Neural progenitor cell (in vitro differentiated cells): ENCODE data around the gene SEMA4D. TPM values are rescaled to one million over a fixed set of nuclear protein-coding genes. Genes with fewer than 3 reads are reported as not detected.

ENCODE experiments used
- DNase-seq: peaks from one replicate; pipeline ENCODE4 v3.0.0-alpha.2; 2016; ENCODE audit warnings: low spot score
- H2AFZ ChIP-seq: fragments of 200-600 bp; sonication (generic); replicated peaks from 2 replicates; pipeline ENCODE4 v1.6.1; 2016; ENCODE audit warnings: antibody characterized with exemption
- H3F3A ChIP-seq: fragments of 200-600 bp; sonication (generic); 2 replicates; pipeline ENCODE4 v1.6.1; 2016; ENCODE audit warnings: antibody characterized with exemption, low read depth
- H3K27ac ChIP-seq: fragments of 200-600 bp; sonication (generic); 2 replicates; pipeline ENCODE4 v1.5.1; 2016; ENCODE audit warnings: mild to moderate bottlenecking
- H3K27me3 ChIP-seq: fragments of 200-600 bp; sonication (generic); 2 replicates; pipeline ENCODE4 v1.6.1; 2016; ENCODE audit warnings: mild to moderate bottlenecking, moderate library complexity
- H3K36me3 ChIP-seq: fragments of 200-600 bp; sonication (generic); 2 replicates; pipeline ENCODE4 v1.5.1; 2016
- H3K4me1 ChIP-seq: fragments of 200-600 bp; sonication (generic); 2 replicates; pipeline ENCODE4 v1.6.1; 2016; ENCODE audit warnings: mixed run types
- H3K4me2 ChIP-seq: fragments of 200-600 bp; sonication (generic); 2 replicates; pipeline ENCODE4 v1.6.1; 2016
- H3K4me3 ChIP-seq: fragments of 200-600 bp; sonication (generic); 2 replicates; pipeline ENCODE4 v1.5.1; 2016
- H3K79me2 ChIP-seq: fragments of 200-600 bp; sonication (generic); 2 replicates; pipeline ENCODE4 v1.6.1; 2016; ENCODE audit warnings: low read depth
- H3K9ac ChIP-seq: fragments of 200-600 bp; sonication (generic); 2 replicates; pipeline ENCODE4 v1.6.1; 2016
- H3K9me3 ChIP-seq: fragments of 200-600 bp; sonication (generic); 2 replicates; pipeline ENCODE4 v1.5.1; 2016; ENCODE audit warnings: low read depth
- H4K20me1 ChIP-seq: fragments of 200-600 bp; sonication (generic); 2 replicates; pipeline ENCODE4 v1.6.1; 2016; ENCODE audit warnings: low read depth
- H3K27ac Mint-ChIP-seq: 3 replicates; pipeline ENCODE4 v1.8.0; 2021; ENCODE audit warnings: mixed read lengths
- H3K27me3 Mint-ChIP-seq: 2 replicates; pipeline ENCODE4 v1.8.0; 2022; ENCODE audit warnings: low read depth, mild to moderate bottlenecking, inconsistent platforms, moderate library complexity, mixed read lengths; ENCODE audit not compliant: insufficient read depth
- H3K36me3 Mint-ChIP-seq: 3 replicates; pipeline ENCODE4 v1.8.0; 2021; ENCODE audit warnings: mixed read lengths
- H3K4me1 Mint-ChIP-seq: 3 replicates; pipeline ENCODE4 v1.8.0; 2021; ENCODE audit warnings: mixed read lengths
- H3K4me3 Mint-ChIP-seq: 3 replicates; pipeline ENCODE4 v1.8.0; 2021; ENCODE audit warnings: mild to moderate bottlenecking, moderate library complexity, mixed read lengths
- H3K9me3 Mint-ChIP-seq: 3 replicates; pipeline ENCODE4 v1.8.0; 2020; ENCODE audit warnings: mixed read lengths
- CTCF ChIP-seq: fragments of 200-600 bp; sonication (generic); IDR thresholded peaks from 2 replicates; pipeline ENCODE4 v1.5.1; 2017; ENCODE audit warnings: antibody characterized with exemption, mild to moderate bottlenecking
- EZH2 ChIP-seq: fragments of 200-600 bp; sonication (generic); IDR thresholded peaks from 2 replicates; pipeline ENCODE4 v1.6.1; 2017; ENCODE audit warnings: antibody characterized with exemption, mild to moderate bottlenecking, moderate library complexity
- EZH2phosphoT487 ChIP-seq: fragments of 200-600 bp; sonication (generic); IDR thresholded peaks from 2 replicates; pipeline ENCODE4 v1.6.1; 2017; ENCODE audit warnings: antibody characterized with exemption
- total RNA-seq: library from RNA; depleted of rRNA; stranded (reverse); fragments of >200 nt; gene quantifications from 2 replicates; pipeline ENCODE4 v1.2.3, GENCODE V29; 2015; ENCODE audit warnings: low replicate concordance

SEMA4D gene
- total RNA-seq, 1 donor from 2014 or later, result 19.1 TPM

GRCh38 chr9:89505048-89505447 is 7.1 kb upstream of the SEMA4D start:
- no peak overlapping the region for H3K27ac ChIP-seq
- no peak for DNase-seq

GRCh38 chr9:89502671-89503070 is 4.8 kb upstream of the SEMA4D start:
- Histone ChIP-seq H3K4me1 (peaks cover 14% of the 10 kb centered on the region), H3K9ac (no peak overlapping the region), H3K27ac (no peak overlapping the region), H3K79me2 (no peaks in the 10 kb centered on the region), H3K4me3 (no peak overlapping the region), H3K27me3 (no peaks in the 10 kb centered on the region), H4K20me1 (no peaks in the 10 kb centered on the region), H2AFZ (no peak overlapping the region), H3F3A (no peaks in the 10 kb centered on the region), H3K4me2 (no peak overlapping the region), H3K9me3 (no peaks in the 10 kb centered on the region), H3K36me3 (no peaks in the 10 kb centered on the region)
- H3K9me3 Mint-ChIP-seq, result no peaks in the 10 kb centered on the region
- peaks cover 21% of the 10 kb centered on the region for H3K4me1 Mint-ChIP-seq
- no peak for DNase-seq
- no peak overlapping the region for H3K4me3 Mint-ChIP-seq
- no peak for TF ChIP-seq EZH2phosphoT487
- TF ChIP-seq EZH2, result no peak
- no peak for TF ChIP-seq CTCF
- H3K36me3 Mint-ChIP-seq, result no peaks in the 10 kb centered on the region
- no peak overlapping the region for H3K27ac Mint-ChIP-seq
- peaks cover 2% of the 10 kb centered on the region for H3K27me3 Mint-ChIP-seq

More at GRCh38 chr9:89505048-89505447, 7.1 kb upstream of the SEMA4D start:
- no peaks in the 10 kb centered on the region for H3K9me3 Mint-ChIP-seq
- Histone ChIP-seq H3K27me3 (no peaks in the 10 kb centered on the region), H4K20me1 (no peaks in the 10 kb centered on the region), H3K36me3 (no peaks in the 10 kb centered on the region), H3K9ac (no peak overlapping the region), H3K9me3 (no peaks in the 10 kb centered on the region), H3K4me1 (peaks cover 14% of the 10 kb centered on the region), H2AFZ (no peak overlapping the region), H3K4me3 (no peak overlapping the region), H3F3A (no peaks in the 10 kb centered on the region), H3K79me2 (no peaks in the 10 kb centered on the region), H3K4me2 (no peak overlapping the region)
- H3K36me3 Mint-ChIP-seq, result no peaks in the 10 kb centered on the region
- no peak overlapping the region for H3K27ac Mint-ChIP-seq
- TF ChIP-seq EZH2, result no peak
- no peak for TF ChIP-seq CTCF
- no peak for TF ChIP-seq EZH2phosphoT487
- no peak overlapping the region for H3K4me3 Mint-ChIP-seq
- peaks cover 15% of the 10 kb centered on the region for H3K4me1 Mint-ChIP-seq
- H3K27me3 Mint-ChIP-seq, result no peaks in the 10 kb centered on the region

- peaks cover 21% of the 10 kb centered on the region for H3K4me1 Mint-ChIP-seq
- Histone ChIP-seq H3K4me3 (no peak overlapping the region), H3F3A (peaks cover under 1% of the 10 kb centered on the region), H3K27ac (no peak overlapping the region), H3K27me3 (no peaks in the 10 kb centered on the region), H3K4me1 (peaks cover 14% of the 10 kb centered on the region), H3K4me2 (no peak overlapping the region), H3K9ac (no peak overlapping the region), H3K36me3 (no peaks in the 10 kb centered on the region), H2AFZ (no peak overlapping the region), H3K9me3 (no peaks in the 10 kb centered on the region), H3K79me2 (peaks cover 2% of the 10 kb centered on the region), H4K20me1 (peaks cover under 1% of the 10 kb centered on the region)
- H3K27ac Mint-ChIP-seq, result no peak overlapping the region
- DNase-seq, result no peak
- TF ChIP-seq EZH2phosphoT487 (no peak), EZH2 (no peak), CTCF (no peak)
- H3K4me3 Mint-ChIP-seq, result no peak overlapping the region
- no peaks in the 10 kb centered on the region for H3K9me3 Mint-ChIP-seq
- no peaks in the 10 kb centered on the region for H3K36me3 Mint-ChIP-seq
- H3K27me3 Mint-ChIP-seq, result peaks cover 2% of the 10 kb centered on the region
Measured at GRCh38 chr9:89502038-89502601, 4.2 kb upstream of the SEMA4D start.
